Astrocyte (in vitro differentiated cells and primary cell): ENCODE data around the gene ADARB2. TPM values are rescaled to one million over a fixed set of nuclear protein-coding genes. Genes with fewer than 3 reads are reported as not detected.

Experiments
- DNase-seq: peaks from one replicate; pipeline ENCODE4 v3.0.0-alpha.2; 2010; ENCODE audit warnings: low read depth
- FAIRE-seq: peaks from 2 replicates; lab custom pipeline; 2011; peaks lifted over from hg19 to GRCh38; lab: Jason Lieb, UNC
- H2AFZ ChIP-seq: 2 replicates; pipeline ENCODE4 v1.6.0; 2012; ENCODE audit warnings: low read depth, low read length, inconsistent platforms
- H3K27ac ChIP-seq: 2 replicates; pipeline ENCODE4 v1.5.1; 2011; ENCODE audit warnings: low read depth, low read length, inconsistent platforms
- H3K27me3 ChIP-seq: 2 replicates; pipeline ENCODE4 v1.6.0; 2011; ENCODE audit warnings: low read length, inconsistent platforms; ENCODE audit not compliant: insufficient read depth
- H3K36me3 ChIP-seq: 2 replicates; pipeline ENCODE4 v1.5.1; 2011; ENCODE audit warnings: low read length, inconsistent platforms; ENCODE audit not compliant: insufficient read depth
- H3K4me1 ChIP-seq: 2 replicates; pipeline ENCODE4 v1.5.1; 2011; ENCODE audit warnings: low read length, inconsistent platforms; ENCODE audit not compliant: insufficient read depth
- H3K4me2 ChIP-seq: 2 replicates; pipeline ENCODE4 v1.6.0; 2012; ENCODE audit warnings: low read length, inconsistent platforms
- H3K4me3 ChIP-seq: 2 replicates; pipeline ENCODE4 v1.5.1; 2011; ENCODE audit warnings: low read depth, mild to moderate bottlenecking, low read length, inconsistent platforms; ENCODE audit not compliant: insufficient read depth
- H3K79me2 ChIP-seq: 2 replicates; pipeline ENCODE4 v1.6.0; 2012; ENCODE audit warnings: mild to moderate bottlenecking, low read length, inconsistent platforms; ENCODE audit not compliant: insufficient read depth
- H3K9ac ChIP-seq: 2 replicates; pipeline ENCODE4 v1.6.0; 2012; ENCODE audit warnings: mild to moderate bottlenecking, low read length, inconsistent platforms
- H3K9me3 ChIP-seq: 2 replicates; pipeline ENCODE4 v1.5.1; 2012; ENCODE audit warnings: low read depth, mild to moderate bottlenecking, low read length, inconsistent platforms; ENCODE audit not compliant: insufficient read depth
- H4K20me1 ChIP-seq: 2 replicates; pipeline ENCODE4 v1.6.0; 2012; ENCODE audit warnings: low read length, inconsistent platforms; ENCODE audit not compliant: insufficient read depth
- H3K27ac Mint-ChIP-seq: one replicate; pipeline ENCODE4 v1.8.0; 2021; ENCODE audit warnings: mild to moderate bottlenecking, mixed read lengths; ENCODE audit not compliant: unreplicated experiment
- H3K27me3 Mint-ChIP-seq: one replicate; pipeline ENCODE4 v1.8.0; 2021; ENCODE audit warnings: low read depth, mixed read lengths; ENCODE audit not compliant: unreplicated experiment
- H3K36me3 Mint-ChIP-seq: one replicate; pipeline ENCODE4 v1.8.0; 2021; ENCODE audit warnings: low read depth, mixed read lengths; ENCODE audit not compliant: unreplicated experiment
- H3K4me1 Mint-ChIP-seq: one replicate; pipeline ENCODE4 v1.8.0; 2021; ENCODE audit warnings: low read depth, mixed read lengths; ENCODE audit not compliant: unreplicated experiment
- H3K4me3 Mint-ChIP-seq: one replicate; pipeline ENCODE4 v1.8.0; 2021; ENCODE audit warnings: mild to moderate bottlenecking, moderate library complexity, mixed read lengths; ENCODE audit not compliant: unreplicated experiment
- H3K9me3 Mint-ChIP-seq: one replicate; pipeline ENCODE4 v1.8.0; 2021; ENCODE audit warnings: mild to moderate bottlenecking, mixed read lengths; ENCODE audit not compliant: unreplicated experiment
- EZH2 ChIP-seq: IDR thresholded peaks from 2 replicates; pipeline ENCODE4 v1.6.1; 2012; ENCODE audit warnings: mild to moderate bottlenecking, low read length, inconsistent platforms; ENCODE audit not compliant: insufficient read depth
- total RNA-seq: library from RNA; stranded (reverse); gene quantifications from 2 replicates; pipeline ENCODE4 v1.2.1, GENCODE V29; 2021
- TF ChIP-seq, protein P1 (sequence below): IDR thresholded peaks from 2 replicates; pipeline ENCODE4 v1.5.1; 2011; ENCODE audit warnings: low read depth, mild to moderate bottlenecking, inconsistent platforms, low read length, moderate library complexity; ENCODE audit not compliant: insufficient read depth

ADARB2 gene
- total RNA-seq, 1 donor from 2014 or later, result 0.18 TPM

DNA sequence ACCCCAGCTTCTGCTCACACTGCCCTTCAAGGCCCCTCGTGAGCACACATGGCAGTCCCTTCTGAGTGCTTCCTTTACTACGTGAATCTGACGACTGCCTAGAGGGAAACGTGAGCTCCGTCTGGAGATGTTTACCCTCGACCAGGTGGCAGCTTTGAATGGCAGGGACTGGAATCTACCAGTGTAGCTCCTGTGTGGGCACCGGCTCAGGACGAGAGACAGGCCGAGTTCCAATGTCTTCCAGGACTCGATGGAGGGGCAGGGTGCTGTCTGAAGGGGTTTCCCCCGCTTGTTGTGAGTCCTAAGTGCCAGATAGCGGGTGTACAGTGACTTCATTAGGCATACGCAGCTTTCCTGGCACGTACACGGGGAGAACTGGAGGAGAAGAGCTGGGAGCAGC lies 229.9 kb downstream of the ADARB2 start:
- Histone ChIP-seq H3K27ac (no peak overlapping the region), H3K4me3 (no peak overlapping the region), H3K79me2 (no peaks in the 10 kb centered on the region), H3K4me1 (no peaks in the 10 kb centered on the region), H4K20me1 (no peaks in the 10 kb centered on the region), H3K9ac (no peak overlapping the region), H3K9me3 (peaks cover 31% of the 10 kb centered on the region), H3K4me2 (no peak overlapping the region), H3K36me3 (no peaks in the 10 kb centered on the region), H3K27me3 (no peaks in the 10 kb centered on the region), H2AFZ (no peak overlapping the region)
- Mint-ChIP-seq H3K9me3 (peaks cover 7% of the 10 kb centered on the region), H3K36me3 (peaks cover 3% of the 10 kb centered on the region), H3K27me3 (peaks cover 15% of the 10 kb centered on the region), H3K4me1 (no peaks in the 10 kb centered on the region), H3K27ac (no peak overlapping the region), H3K4me3 (no peak overlapping the region)
- FAIRE-seq (no peak), DNase-seq (no peak)
- TF ChIP-seq EZH2, result no peak
- TF ChIP-seq, protein P1, sequence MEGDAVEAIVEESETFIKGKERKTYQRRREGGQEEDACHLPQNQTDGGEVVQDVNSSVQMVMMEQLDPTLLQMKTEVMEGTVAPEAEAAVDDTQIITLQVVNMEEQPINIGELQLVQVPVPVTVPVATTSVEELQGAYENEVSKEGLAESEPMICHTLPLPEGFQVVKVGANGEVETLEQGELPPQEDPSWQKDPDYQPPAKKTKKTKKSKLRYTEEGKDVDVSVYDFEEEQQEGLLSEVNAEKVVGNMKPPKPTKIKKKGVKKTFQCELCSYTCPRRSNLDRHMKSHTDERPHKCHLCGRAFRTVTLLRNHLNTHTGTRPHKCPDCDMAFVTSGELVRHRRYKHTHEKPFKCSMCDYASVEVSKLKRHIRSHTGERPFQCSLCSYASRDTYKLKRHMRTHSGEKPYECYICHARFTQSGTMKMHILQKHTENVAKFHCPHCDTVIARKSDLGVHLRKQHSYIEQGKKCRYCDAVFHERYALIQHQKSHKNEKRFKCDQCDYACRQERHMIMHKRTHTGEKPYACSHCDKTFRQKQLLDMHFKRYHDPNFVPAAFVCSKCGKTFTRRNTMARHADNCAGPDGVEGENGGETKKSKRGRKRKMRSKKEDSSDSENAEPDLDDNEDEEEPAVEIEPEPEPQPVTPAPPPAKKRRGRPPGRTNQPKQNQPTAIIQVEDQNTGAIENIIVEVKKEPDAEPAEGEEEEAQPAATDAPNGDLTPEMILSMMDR, result no peak

DNA sequence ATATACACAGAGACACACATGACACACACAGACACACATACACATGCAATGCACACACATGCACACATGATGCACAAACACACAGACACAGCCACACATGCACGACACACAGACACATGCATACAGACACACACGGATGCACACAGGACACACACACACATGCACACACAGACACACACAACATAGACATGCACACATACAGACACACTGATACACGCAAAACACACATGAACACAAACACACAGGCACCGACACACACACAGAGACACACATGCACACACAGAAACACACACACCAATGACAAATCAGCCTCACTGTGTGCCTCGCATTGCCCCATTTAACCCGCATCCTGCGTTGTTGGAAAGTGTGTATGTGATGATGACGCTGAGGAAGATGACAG lies 232.4 kb downstream of the ADARB2 start:
- FAIRE-seq (no peak), DNase-seq (no peak)
- no peak overlapping the region for H3K9ac ChIP-seq
- peaks cover 6% of the 10 kb centered on the region for H3K27me3 Mint-ChIP-seq
- H3K4me2 ChIP-seq, result no peak overlapping the region
- no peak overlapping the region for H3K4me3 ChIP-seq
- H3K36me3 Mint-ChIP-seq, result peaks cover 3% of the 10 kb centered on the region
- no peaks in the 10 kb centered on the region for H3K79me2 ChIP-seq
- H3K27ac ChIP-seq, result no peak overlapping the region
- no peaks in the 10 kb centered on the region for H3K27me3 ChIP-seq
- no peak overlapping the region for H3K4me3 Mint-ChIP-seq
- TF ChIP-seq EZH2, result no peak
- TF ChIP-seq, protein P1, result no peak
- no peaks in the 10 kb centered on the region for H3K4me1 Mint-ChIP-seq
- no peaks in the 10 kb centered on the region for H3K36me3 ChIP-seq
- peaks cover 24% of the 10 kb centered on the region for H3K9me3 ChIP-seq
- H3K9me3 Mint-ChIP-seq, result peaks cover 4% of the 10 kb centered on the region
- no peak overlapping the region for H3K27ac Mint-ChIP-seq
- H3K4me1 ChIP-seq, result no peaks in the 10 kb centered on the region
- no peaks in the 10 kb centered on the region for H4K20me1 ChIP-seq
- H2AFZ ChIP-seq, result no peak overlapping the region

DNA sequence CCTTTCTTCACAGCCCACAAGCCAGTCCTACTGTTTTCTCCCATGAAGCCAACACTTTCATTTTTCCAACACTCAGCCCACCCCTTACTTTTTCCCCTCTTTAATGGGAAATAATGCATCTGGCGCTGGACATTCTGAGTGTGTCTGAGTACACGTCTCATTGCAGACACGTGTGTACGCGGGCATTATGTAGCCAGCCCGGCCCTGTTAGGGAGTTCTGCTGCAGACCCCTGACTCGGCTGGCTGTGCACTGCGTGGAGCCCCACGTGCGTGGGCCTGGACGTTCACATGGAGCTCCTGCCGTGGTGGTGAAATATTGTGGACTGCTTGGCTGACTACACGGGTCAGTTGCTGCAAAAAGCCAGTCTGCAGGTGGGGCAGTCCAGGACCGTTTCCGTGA lies 233.0 kb downstream of the ADARB2 start:
- Histone ChIP-seq H3K4me2 (no peak overlapping the region), H3K36me3 (no peaks in the 10 kb centered on the region), H3K27me3 (no peaks in the 10 kb centered on the region), H4K20me1 (no peaks in the 10 kb centered on the region), H3K4me3 (no peak overlapping the region), H2AFZ (no peak overlapping the region), H3K79me2 (no peaks in the 10 kb centered on the region), H3K27ac (no peak overlapping the region), H3K9me3 (peaks cover 28% of the 10 kb centered on the region), H3K4me1 (no peaks in the 10 kb centered on the region), H3K9ac (no peak overlapping the region)
- Mint-ChIP-seq H3K9me3 (peaks cover 4% of the 10 kb centered on the region), H3K4me3 (no peak overlapping the region), H3K36me3 (peaks cover 3% of the 10 kb centered on the region), H3K27ac (no peak overlapping the region), H3K27me3 (peaks cover 6% of the 10 kb centered on the region), H3K4me1 (no peaks in the 10 kb centered on the region)
- no peak for TF ChIP-seq EZH2
- TF ChIP-seq, protein P1, result no peak
- FAIRE-seq (no peak), DNase-seq (no peak)
